ENCODE results near the gene NYNRIN.
A peak's percentile ranks its signal among the peaks of the same experiment; 100 is the strongest.

NYNRIN gene

DNA sequence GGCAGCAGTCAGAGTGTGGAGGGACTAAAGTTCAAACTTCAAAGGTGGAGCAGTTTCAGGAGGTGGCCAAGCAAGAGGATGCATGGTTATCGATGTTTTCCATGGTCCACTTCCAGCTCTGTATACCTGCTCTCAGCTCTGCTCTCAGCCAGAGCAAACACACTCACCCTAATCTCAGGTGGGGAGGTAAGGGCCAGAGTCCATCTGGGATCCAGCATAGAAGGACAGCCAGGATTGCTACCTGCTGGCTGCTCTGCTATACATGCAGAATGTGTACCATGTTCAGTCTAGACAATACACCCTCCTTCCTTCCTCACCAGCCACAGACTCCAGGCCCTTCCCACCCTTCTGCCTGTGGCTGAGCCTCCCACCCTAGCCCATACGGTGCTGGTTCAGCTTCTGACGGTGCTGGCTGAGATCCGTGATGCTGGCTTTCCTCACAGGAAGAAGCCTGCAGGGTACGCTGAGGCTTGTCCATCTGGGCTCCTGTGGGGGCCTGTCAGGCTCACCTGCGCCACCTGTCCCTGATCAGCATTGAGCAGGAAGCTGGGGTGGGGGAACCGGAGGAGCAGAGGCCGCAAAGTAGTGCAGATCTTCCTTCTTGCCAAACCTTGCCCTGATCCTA lies 28.2 kb downstream of the NYNRIN start:
- no peak overlapping the region for H3K27ac ChIP-seq (ENCODE audit: low read length)
- no peaks in the 10 kb centered on the region; the same call in none of the 2 replicates for H3K4me1 ChIP-seq (ENCODE audit: control insufficient read depth, insufficient read depth, low read length)
- no peaks in the 10 kb centered on the region for H3K9me3 ChIP-seq (ENCODE audit: control insufficient read depth, insufficient read depth, low read length)
- no peaks in the 10 kb centered on the region for H3K36me3 ChIP-seq (ENCODE audit: control insufficient read depth, insufficient read depth, low read length)
- no peak for DNase-seq (ENCODE audit: low read depth, low spot score)
- H3K4me3 ChIP-seq (ENCODE audit: low read length), result no peak overlapping the region
- no peaks in the 10 kb centered on the region for H3K27me3 ChIP-seq (ENCODE audit: control insufficient read depth, insufficient read depth, low read length)
- WGBS (ENCODE audit: insufficient coverage, insufficient read length), result no CpG with 5 or more reads among the region's 8 CpGs

GRCh38 chr14:24427537-24428508 lies 29.0 kb downstream of the NYNRIN start:
- no peak for DNase-seq (ENCODE audit: low read depth, low spot score)
- no peaks in the 10 kb centered on the region for H3K9me3 ChIP-seq (ENCODE audit: control insufficient read depth, insufficient read depth, low read length)
- no peak overlapping the region for H3K4me3 ChIP-seq (ENCODE audit: low read length)
- no peaks in the 10 kb centered on the region; the same call in none of the 2 replicates for H3K4me1 ChIP-seq (ENCODE audit: control insufficient read depth, insufficient read depth, low read length)
- H3K27ac ChIP-seq (ENCODE audit: low read length), result no peak overlapping the region
- WGBS (ENCODE audit: insufficient coverage, insufficient read length), result no CpG with 5 or more reads among the region's 18 CpGs
- no peaks in the 10 kb centered on the region for H3K27me3 ChIP-seq (ENCODE audit: control insufficient read depth, insufficient read depth, low read length)
- no peaks in the 10 kb centered on the region for H3K36me3 ChIP-seq (ENCODE audit: control insufficient read depth, insufficient read depth, low read length)

DNA sequence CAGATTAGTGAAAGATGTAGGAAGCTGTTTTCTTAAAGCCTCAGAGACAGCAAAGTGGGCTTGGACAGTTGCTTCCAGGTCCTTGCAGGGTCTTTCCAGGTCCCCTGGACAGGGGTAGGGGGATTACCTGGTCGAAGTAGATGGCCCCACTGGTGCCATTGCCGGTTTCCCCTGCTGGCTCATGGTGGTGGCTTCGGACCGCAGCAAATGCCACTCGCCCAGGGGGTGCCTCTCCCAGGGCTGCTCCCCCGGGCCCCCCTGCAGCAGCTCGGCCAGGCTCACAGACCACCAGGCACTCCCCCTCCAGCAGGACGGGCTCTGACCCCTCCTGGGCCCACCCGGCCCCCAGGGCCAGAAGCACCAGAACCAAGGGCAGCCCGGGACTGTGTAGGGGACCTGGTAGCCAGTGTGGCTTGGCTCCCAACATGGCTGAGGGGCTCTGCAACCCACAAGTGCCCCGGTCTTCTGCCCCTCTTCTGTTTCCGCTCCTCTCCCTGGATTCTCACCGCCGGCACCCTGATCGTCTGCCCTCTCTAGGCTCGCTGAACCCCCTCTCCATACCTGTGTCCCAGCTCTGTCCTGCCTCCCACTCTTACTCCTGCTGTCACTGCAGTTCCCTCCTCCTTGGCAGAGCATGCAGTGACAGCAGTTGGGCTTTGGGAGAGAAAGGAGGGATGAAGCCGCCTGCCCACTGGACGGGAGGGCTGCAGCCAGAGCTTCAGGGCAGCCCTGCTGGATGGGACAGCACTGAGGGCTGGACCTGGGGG lies 30.0 kb downstream of the NYNRIN start:
- no peak overlapping the region for H3K27ac ChIP-seq (ENCODE audit: low read length)
- H3K4me3 ChIP-seq (ENCODE audit: low read length), result no peak overlapping the region
- H3K27me3 ChIP-seq (ENCODE audit: control insufficient read depth, insufficient read depth, low read length), result no peaks in the 10 kb centered on the region

GRCh38 chr14:24429395-24430142 lies 30.8 kb downstream of the NYNRIN start, which contains the start of the genes CBLN3 and KHNYN:
Gene CBLN3, minus strand, starts transcription at chr14:24429668. Its CDS starts 614 bp downstream, at chr14:24429054.
Gene KHNYN, plus strand, starts transcription at chr14:24429954. Its CDS starts 777 bp downstream, at chr14:24430731.
- no CpG with 5 or more reads among the region's 57 CpGs for WGBS (ENCODE audit: insufficient coverage, insufficient read length)
- Histone ChIP-seq H3K4me1 (ENCODE audit: control insufficient read depth, insufficient read depth, low read length) (no peaks in the 10 kb centered on the region; the same call in none of the 2 replicates), H3K4me3 (ENCODE audit: low read length) (peak within 1 kb of the TSS; percentile 59; the same call in 1 of the 2 replicates), H3K27me3 (ENCODE audit: control insufficient read depth, insufficient read depth, low read length) (no peaks in the 10 kb centered on the region), H3K36me3 (ENCODE audit: control insufficient read depth, insufficient read depth, low read length) (no peaks in the 10 kb centered on the region), H3K9me3 (ENCODE audit: control insufficient read depth, insufficient read depth, low read length) (no peaks in the 10 kb centered on the region), H3K27ac (ENCODE audit: low read length) (no peak within 1 kb of the TSS)
- DNase-seq (ENCODE audit: low read depth, low spot score), result no peak

More for the DNA sequence above, 30.0 kb downstream of the NYNRIN start:
- WGBS (ENCODE audit: insufficient coverage, insufficient read length), result no CpG with 5 or more reads among the region's 18 CpGs
- H3K36me3 ChIP-seq (ENCODE audit: control insufficient read depth, insufficient read depth, low read length), result no peaks in the 10 kb centered on the region
- no peak for DNase-seq (ENCODE audit: low read depth, low spot score)
- no peaks in the 10 kb centered on the region for H3K9me3 ChIP-seq (ENCODE audit: control insufficient read depth, insufficient read depth, low read length)
- no peaks in the 10 kb centered on the region; the same call in none of the 2 replicates for H3K4me1 ChIP-seq (ENCODE audit: control insufficient read depth, insufficient read depth, low read length)

DNA sequence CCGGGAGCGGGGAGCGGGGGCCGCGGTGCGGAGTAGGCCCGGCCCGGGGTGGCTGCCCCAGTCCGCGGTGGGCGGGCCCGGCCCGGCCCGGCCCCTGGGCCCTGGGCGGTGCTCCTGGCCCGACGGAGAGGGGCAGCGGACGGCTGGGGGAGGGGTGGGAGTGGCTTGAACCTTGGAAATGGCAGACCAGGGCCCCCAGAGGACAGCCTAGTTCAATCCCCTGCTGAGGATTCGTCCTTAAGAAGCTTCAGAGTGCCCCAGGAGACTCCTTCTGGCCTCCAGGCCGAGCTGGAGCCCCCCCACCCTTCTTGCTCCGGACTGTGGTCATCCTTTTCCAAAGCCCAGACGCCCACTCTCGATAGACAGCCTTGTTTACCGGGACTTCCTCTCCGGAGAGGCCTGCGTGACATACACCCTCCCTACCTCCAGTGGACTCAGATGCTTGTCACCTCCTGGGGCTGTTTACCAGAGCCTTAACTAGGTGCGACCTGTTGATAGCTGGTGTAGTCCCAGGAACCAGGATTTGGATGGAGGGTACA lies 31.4 kb downstream of the NYNRIN start:
- H3K9me3 ChIP-seq (ENCODE audit: control insufficient read depth, insufficient read depth, low read length), result no peaks in the 10 kb centered on the region
- H3K4me3 ChIP-seq (ENCODE audit: low read length), result peak overlapping the region; percentile 59; the same call in 1 of the 2 replicates
- WGBS (ENCODE audit: insufficient coverage, insufficient read length), result no CpG with 5 or more reads among the region's 28 CpGs
- H3K27ac ChIP-seq (ENCODE audit: low read length), result no peak overlapping the region
- H3K36me3 ChIP-seq (ENCODE audit: control insufficient read depth, insufficient read depth, low read length), result no peaks in the 10 kb centered on the region
- DNase-seq (ENCODE audit: low read depth, low spot score), result no peak
- no peaks in the 10 kb centered on the region; the same call in none of the 2 replicates for H3K4me1 ChIP-seq (ENCODE audit: control insufficient read depth, insufficient read depth, low read length)
- no peaks in the 10 kb centered on the region for H3K27me3 ChIP-seq (ENCODE audit: control insufficient read depth, insufficient read depth, low read length)

DNA sequence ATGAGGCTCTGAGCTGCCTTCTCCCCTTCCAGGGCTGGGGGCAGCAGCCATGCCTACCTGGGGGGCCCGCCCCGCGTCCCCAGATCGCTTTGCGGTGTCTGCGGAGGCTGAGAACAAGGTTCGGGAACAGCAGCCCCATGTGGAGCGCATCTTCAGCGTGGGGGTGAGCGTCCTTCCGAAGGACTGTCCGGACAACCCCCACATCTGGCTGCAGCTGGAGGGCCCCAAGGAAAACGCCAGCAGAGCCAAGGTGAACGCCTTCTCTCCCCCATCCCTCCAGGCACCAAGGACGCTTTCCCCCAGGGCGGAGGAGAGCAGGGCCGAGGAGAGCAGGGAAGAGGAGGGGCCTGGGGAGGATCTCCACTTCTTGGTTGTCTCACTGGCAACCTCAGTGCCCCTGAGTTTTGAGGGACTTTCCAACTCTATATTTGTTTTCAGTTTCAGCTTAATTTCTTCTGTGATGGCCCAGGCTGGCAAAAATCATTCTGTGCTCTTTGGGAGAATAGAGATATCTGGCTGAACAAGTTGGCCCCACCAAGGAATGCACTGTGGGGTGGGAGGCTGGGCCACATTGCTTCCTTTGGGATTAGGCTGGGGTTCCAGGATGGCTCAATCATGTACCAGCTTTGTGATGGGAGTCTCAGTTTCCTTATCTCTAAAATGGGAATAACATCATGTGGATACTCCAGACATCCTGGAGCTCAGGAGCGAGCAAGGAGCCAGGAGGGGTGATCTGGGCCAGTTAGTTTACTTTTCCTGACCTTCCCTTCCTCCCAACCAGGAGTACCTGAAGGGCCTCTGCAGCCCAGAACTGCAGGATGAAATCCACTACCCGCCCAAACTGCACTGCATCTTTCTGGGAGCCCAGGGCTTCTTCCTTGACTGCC lies 32.1 kb downstream of the NYNRIN start:
- no peak for DNase-seq (ENCODE audit: low read depth, low spot score)
- Histone ChIP-seq H3K4me1 (ENCODE audit: control insufficient read depth, insufficient read depth, low read length) (no peaks in the 10 kb centered on the region; the same call in none of the 2 replicates), H3K36me3 (ENCODE audit: control insufficient read depth, insufficient read depth, low read length) (no peaks in the 10 kb centered on the region), H3K27me3 (ENCODE audit: control insufficient read depth, insufficient read depth, low read length) (no peaks in the 10 kb centered on the region), H3K9me3 (ENCODE audit: control insufficient read depth, insufficient read depth, low read length) (no peaks in the 10 kb centered on the region), H3K27ac (ENCODE audit: low read length) (no peak overlapping the region), H3K4me3 (ENCODE audit: low read length) (peak overlapping the region; percentile 59; the same call in 1 of the 2 replicates)
- no CpG with 5 or more reads among the region's 19 CpGs for WGBS (ENCODE audit: insufficient coverage, insufficient read length)

DNA sequence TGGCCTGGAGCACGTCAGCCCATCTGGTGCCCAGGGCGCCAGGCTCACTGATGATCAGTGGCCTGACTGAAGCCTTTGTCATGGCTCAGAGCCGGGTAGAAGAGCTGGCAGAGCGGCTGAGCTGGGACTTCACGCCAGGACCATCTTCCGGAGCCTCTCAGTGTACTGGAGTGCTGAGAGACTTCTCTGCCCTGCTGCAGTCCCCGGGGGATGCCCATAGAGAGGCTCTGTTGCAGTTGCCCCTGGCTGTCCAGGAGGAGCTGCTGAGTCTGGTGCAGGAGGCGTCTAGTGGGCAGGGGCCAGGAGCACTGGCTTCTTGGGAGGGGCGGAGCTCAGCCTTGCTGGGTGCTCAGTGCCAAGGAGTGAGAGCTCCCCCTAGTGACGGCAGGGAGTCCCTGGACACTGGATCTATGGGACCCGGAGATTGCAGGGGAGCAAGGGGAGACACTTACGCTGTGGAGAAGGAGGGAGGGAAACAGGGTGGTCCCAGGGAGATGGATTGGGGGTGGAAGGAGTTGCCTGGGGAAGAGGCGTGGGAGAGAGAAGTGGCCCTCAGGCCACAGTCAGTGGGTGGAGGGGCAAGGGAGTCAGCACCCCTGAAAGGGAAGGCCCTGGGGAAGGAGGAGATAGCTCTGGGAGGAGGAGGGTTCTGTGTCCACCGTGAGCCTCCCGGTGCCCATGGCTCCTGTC lies 32.9 kb downstream of the NYNRIN start:
- H3K9me3 ChIP-seq (ENCODE audit: control insufficient read depth, insufficient read depth, low read length), result no peaks in the 10 kb centered on the region
- no CpG with 5 or more reads among the region's 15 CpGs for WGBS (ENCODE audit: insufficient coverage, insufficient read length)
- H3K36me3 ChIP-seq (ENCODE audit: control insufficient read depth, insufficient read depth, low read length), result no peaks in the 10 kb centered on the region
- no peaks in the 10 kb centered on the region; the same call in none of the 2 replicates for H3K4me1 ChIP-seq (ENCODE audit: control insufficient read depth, insufficient read depth, low read length)
- no peak overlapping the region for H3K27ac ChIP-seq (ENCODE audit: low read length)
- no peak overlapping the region for H3K4me3 ChIP-seq (ENCODE audit: low read length)
- no peaks in the 10 kb centered on the region for H3K27me3 ChIP-seq (ENCODE audit: control insufficient read depth, insufficient read depth, low read length)
- DNase-seq (ENCODE audit: low read depth, low spot score), result peak; percentile 97

DNA sequence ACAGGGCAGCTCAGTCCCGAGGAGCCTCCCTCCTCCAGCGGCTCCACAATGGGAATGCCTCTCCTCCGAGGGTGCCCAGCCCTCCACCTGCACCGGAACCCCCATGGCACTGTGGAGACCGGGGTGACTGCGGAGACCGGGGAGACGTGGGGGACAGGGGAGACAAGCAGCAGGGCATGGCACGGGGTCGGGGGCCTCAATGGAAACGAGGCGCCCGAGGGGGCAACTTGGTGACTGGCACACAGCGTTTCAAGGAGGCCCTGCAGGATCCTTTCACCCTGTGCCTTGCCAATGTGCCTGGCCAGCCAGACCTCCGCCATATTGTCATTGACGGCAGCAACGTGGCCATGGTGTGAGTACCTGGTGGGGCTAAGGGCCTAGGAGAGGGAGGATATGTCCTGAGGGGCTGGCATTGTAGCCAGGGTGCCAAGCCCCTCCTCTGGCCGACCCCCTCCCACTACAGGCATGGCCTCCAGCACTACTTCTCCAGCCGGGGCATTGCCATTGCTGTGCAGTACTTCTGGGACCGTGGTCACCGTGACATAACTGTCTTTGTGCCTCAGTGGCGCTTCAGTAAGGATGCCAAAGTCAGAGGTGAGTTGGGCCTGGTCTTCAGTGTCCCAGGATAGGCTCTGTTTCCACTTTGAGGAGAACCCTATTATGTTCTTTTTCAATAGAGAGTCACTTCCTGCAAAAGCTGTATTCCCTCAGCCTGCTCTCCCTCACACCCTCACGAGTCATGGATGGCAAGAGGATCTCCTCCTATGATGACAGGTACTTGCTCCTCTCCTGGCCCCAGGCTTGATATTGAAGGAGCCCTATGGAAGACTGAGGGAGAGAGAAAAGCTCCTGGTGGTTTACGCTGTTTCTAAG lies 33.7 kb downstream of the NYNRIN start:
- Histone ChIP-seq H3K4me3 (ENCODE audit: low read length) (no peak overlapping the region), H3K27ac (ENCODE audit: low read length) (no peak overlapping the region), H3K27me3 (ENCODE audit: control insufficient read depth, insufficient read depth, low read length) (no peaks in the 10 kb centered on the region), H3K4me1 (ENCODE audit: control insufficient read depth, insufficient read depth, low read length) (no peaks in the 10 kb centered on the region; the same call in none of the 2 replicates), H3K36me3 (ENCODE audit: control insufficient read depth, insufficient read depth, low read length) (peaks cover 3% of the 10 kb centered on the region), H3K9me3 (ENCODE audit: control insufficient read depth, insufficient read depth, low read length) (no peaks in the 10 kb centered on the region)
- no peak for DNase-seq (ENCODE audit: low read depth, low spot score)
- WGBS (ENCODE audit: insufficient coverage, insufficient read length), result no CpG with 5 or more reads among the region's 24 CpGs

Measured in iPS DF 6.9 (cell line).